CD14-positive monocyte (primary cell): ENCODE data around the gene ADGRF4. TPM values are rescaled to one million over a fixed set of nuclear protein-coding genes. Genes with fewer than 3 reads are reported as not detected.

Experiments
- DNase-seq, 3 donors: peaks; one replicate each; pipeline ENCODE4 v3.0.0-alpha.2; 2011 to 2022
- H2AFZ ChIP-seq: 2 replicates; pipeline ENCODE4 v1.6.0; 2012; ENCODE audit warnings: mild to moderate bottlenecking, low read depth, low read length, inconsistent platforms; ENCODE audit not compliant: insufficient read depth, poor library complexity, severe bottlenecking
- H3K27ac ChIP-seq, 2 donors: 1 replicate in 1 of 2; 2 replicates in 1 of 2; pipeline ENCODE4 v1.5.1; 2012 to 2013; ENCODE audit warnings: low read length in 2 of 2, control low read depth in 1 of 2, inconsistent platforms in 1 of 2, low read depth in 1 of 2, mild to moderate bottlenecking in 1 of 2
- H3K27me3 ChIP-seq, 2 donors: one replicate each; pipeline versions ENCODE4 v1.6.0 to v1.6.1; 2011 to 2013; ENCODE audit warnings: low read length in 2 of 2; ENCODE audit not compliant: control insufficient read depth in 2 of 2, insufficient read depth in 2 of 2
- H3K36me3 ChIP-seq, 2 donors: replicated peaks in 1 of 2; 1 replicate in 1 of 2; 2 replicates in 1 of 2; pipeline versions ENCODE4 v1.5.1 to v1.6.1; 2012 to 2013; ENCODE audit warnings: low read length in 2 of 2, control low read depth in 1 of 2, inconsistent platforms in 1 of 2, mild to moderate bottlenecking in 1 of 2; ENCODE audit not compliant: insufficient read depth in 2 of 2, control insufficient read depth in 1 of 2
- H3K4me1 ChIP-seq, 2 donors: 1 replicate in 1 of 2; 2 replicates in 1 of 2; pipeline versions ENCODE4 v1.5.1 to v1.6.1; 2012 to 2013; ENCODE audit warnings: low read length in 2 of 2, control low read depth in 1 of 2, inconsistent platforms in 1 of 2, mild to moderate bottlenecking in 1 of 2, moderate library complexity in 1 of 2; ENCODE audit not compliant: insufficient read depth in 2 of 2, control insufficient read depth in 1 of 2
- H3K4me2 ChIP-seq: replicated peaks from 2 replicates; pipeline ENCODE3; 2012; ENCODE audit warnings: low read length, moderate library complexity, mild to moderate bottlenecking; ENCODE audit not compliant: poor library complexity, severe bottlenecking; ENCODE audit errors: extremely low read depth
- H3K4me3 ChIP-seq, 3 experiments: fragments of 200-600 bp in 1 of 3; sonication (generic) in 1 of 3; replicated peaks in 1 of 3; 1 replicate in 2 of 3; 2 replicates in 1 of 3; pipeline ENCODE4 v1.5.1; 2011 to 2013; ENCODE audit warnings: low read length in 3 of 3, mild to moderate bottlenecking in 3 of 3, control low read depth in 2 of 3, low read depth in 2 of 3, inconsistent platforms in 1 of 3, moderate library complexity in 1 of 3
- H3K79me2 ChIP-seq: 2 replicates; pipeline ENCODE4 v1.6.0; 2012; ENCODE audit warnings: mild to moderate bottlenecking, control low read depth, inconsistent platforms, low read length, moderate library complexity; ENCODE audit not compliant: insufficient read depth
- H3K9ac ChIP-seq: 2 replicates; pipeline ENCODE4 v1.6.0; 2017; ENCODE audit warnings: low read length, mild to moderate bottlenecking; ENCODE audit not compliant: insufficient read depth, poor library complexity, severe bottlenecking
- H3K9me3 ChIP-seq, 2 donors: replicated peaks in 1 of 2; 1 replicate in 1 of 2; 2 replicates in 1 of 2; pipeline versions ENCODE4 v1.5.1 to v1.6.1; 2012 to 2013; ENCODE audit warnings: low read length in 2 of 2, control low read depth in 1 of 2; ENCODE audit not compliant: control insufficient read depth in 1 of 2, insufficient read depth in 1 of 2
- H4K20me1 ChIP-seq: 2 replicates; pipeline ENCODE4 v1.6.0; 2012; ENCODE audit warnings: mild to moderate bottlenecking, low read length, control low read depth, moderate library complexity; ENCODE audit not compliant: insufficient read depth
- H3K27ac Mint-ChIP-seq, 7 donors: one replicate each; pipeline ENCODE4 v1.8.0; 2020; ENCODE audit warnings: mild to moderate bottlenecking in 7 of 7, mixed read lengths in 7 of 7, moderate library complexity in 6 of 7, inconsistent platforms in 2 of 7
- H3K27me3 Mint-ChIP-seq, 3 donors: one replicate each; pipeline ENCODE4 v1.8.0; 2021 to 2022; ENCODE audit warnings: low read depth in 3 of 3, mild to moderate bottlenecking in 3 of 3, mixed read lengths in 3 of 3, moderate library complexity in 3 of 3, inconsistent platforms in 1 of 3
- H3K36me3 Mint-ChIP-seq, 2 donors: one replicate each; pipeline ENCODE4 v1.8.0; 2020; ENCODE audit warnings: mixed read lengths in 2 of 2, inconsistent platforms in 1 of 2, mild to moderate bottlenecking in 1 of 2
- H3K4me1 Mint-ChIP-seq: one replicate; pipeline ENCODE4 v1.8.0; 2020; ENCODE audit warnings: mild to moderate bottlenecking, mixed read lengths
- H3K4me3 Mint-ChIP-seq, 2 donors: one replicate each; pipeline ENCODE4 v1.8.0; 2020; ENCODE audit warnings: mild to moderate bottlenecking in 2 of 2, mixed read lengths in 2 of 2, moderate library complexity in 1 of 2
- H3K9me3 Mint-ChIP-seq, 7 donors: one replicate each; pipeline ENCODE4 v1.8.0; 2020 to 2022; ENCODE audit warnings: mixed read lengths in 7 of 7, mild to moderate bottlenecking in 6 of 7, moderate library complexity in 6 of 7, inconsistent platforms in 2 of 7
- WGBS: methylation state at CpG from one replicate; pipeline ENCODE4 v1.1.5; 2013; ENCODE audit warnings: missing lambda C conversion rate; ENCODE audit not compliant: insufficient coverage; 5-methylcytosine and 5-hydroxymethylcytosine counted together
- intact Hi-C, 2 donors: fragments of 100-400 bp; cut with micrococcal nuclease; formaldehyde crosslinking; loops; one replicate each; pipeline versions ENCODE4 v1.15.0 to v1.15.1; 2023
- polyA plus RNA-seq, 3 donors: library from polyadenylated mRNA; depleted of rRNA in 1 of 3; unstranded in 2 of 3; stranded (reverse) in 1 of 3; fragments of 300-500 nt in 2 of 3; fragments of >200 nt in 1 of 3; fragmentation: Illumina TruSeq in 2 of 3; gene quantifications; 1 replicate in 2 of 3; 2 replicates in 1 of 3; pipeline ENCODE4 v1.2.3, GENCODE V29; 2012 to 2021
- TF ChIP-seq, protein P1 (sequence below): fragments of 200-600 bp; IDR thresholded peaks from one replicate; pipeline ENCODE4 v1.8.0; 2022; ENCODE audit warnings: antibody characterized with exemption, mild to moderate bottlenecking

Gene ADGRF4
- polyA plus RNA-seq, 3 donors, result not detected

DNA sequence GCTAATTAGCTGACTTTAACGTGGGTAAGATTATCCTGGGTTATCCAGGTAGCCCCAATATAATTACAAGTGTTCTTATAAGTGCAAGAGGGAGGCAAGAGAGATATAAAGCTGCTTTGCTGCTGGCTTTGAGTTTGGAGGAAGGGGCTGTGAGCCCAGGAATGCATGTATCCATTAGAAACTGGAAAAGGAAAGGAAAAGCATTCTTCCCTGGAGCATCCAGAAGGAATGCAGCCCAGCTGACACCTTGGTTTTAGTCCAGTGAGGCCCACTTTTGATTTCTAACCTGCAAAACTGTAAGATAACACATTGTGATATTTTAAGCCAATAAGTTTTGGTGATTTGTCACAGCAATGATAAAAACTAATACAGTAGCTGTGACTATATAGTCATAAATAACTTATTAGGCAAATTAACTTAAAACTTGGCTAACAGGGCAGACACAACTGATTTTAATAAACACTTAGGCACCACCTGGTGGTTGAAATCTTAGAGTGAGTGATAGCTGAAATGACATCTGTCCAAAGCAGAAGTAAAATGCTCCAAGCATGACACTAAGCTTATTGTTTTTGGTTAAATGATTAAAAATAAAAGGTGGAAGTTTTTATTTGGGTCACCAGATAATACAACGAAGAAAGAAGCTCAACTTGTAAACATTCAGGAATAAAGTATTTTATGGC lies 35.6 kb downstream of the ADGRF4 start:
- no peak overlapping the region for H3K9ac ChIP-seq
- TF ChIP-seq, protein P1, sequence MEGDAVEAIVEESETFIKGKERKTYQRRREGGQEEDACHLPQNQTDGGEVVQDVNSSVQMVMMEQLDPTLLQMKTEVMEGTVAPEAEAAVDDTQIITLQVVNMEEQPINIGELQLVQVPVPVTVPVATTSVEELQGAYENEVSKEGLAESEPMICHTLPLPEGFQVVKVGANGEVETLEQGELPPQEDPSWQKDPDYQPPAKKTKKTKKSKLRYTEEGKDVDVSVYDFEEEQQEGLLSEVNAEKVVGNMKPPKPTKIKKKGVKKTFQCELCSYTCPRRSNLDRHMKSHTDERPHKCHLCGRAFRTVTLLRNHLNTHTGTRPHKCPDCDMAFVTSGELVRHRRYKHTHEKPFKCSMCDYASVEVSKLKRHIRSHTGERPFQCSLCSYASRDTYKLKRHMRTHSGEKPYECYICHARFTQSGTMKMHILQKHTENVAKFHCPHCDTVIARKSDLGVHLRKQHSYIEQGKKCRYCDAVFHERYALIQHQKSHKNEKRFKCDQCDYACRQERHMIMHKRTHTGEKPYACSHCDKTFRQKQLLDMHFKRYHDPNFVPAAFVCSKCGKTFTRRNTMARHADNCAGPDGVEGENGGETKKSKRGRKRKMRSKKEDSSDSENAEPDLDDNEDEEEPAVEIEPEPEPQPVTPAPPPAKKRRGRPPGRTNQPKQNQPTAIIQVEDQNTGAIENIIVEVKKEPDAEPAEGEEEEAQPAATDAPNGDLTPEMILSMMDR, result peak; percentile 13
- no peaks in the 10 kb centered on the region for H3K4me1 ChIP-seq
- Mint-ChIP-seq H3K36me3 (no peaks in the 10 kb centered on the region), H3K27ac (no peak overlapping the region), H3K4me3 (no peak overlapping the region), H3K9me3 (no peaks in the 10 kb centered on the region), H3K4me1 (no peaks in the 10 kb centered on the region), H3K27me3 (peaks cover 0 to 2% (median 0%) of the 10 kb centered on the region in 3 donors)
- intact Hi-C loops, result no loop called here
- H3K27ac ChIP-seq, result no peak overlapping the region
- no peaks in the 10 kb centered on the region for H3K27me3 ChIP-seq
- 40% methylated on average over 1 of the region's 2 CpGs for WGBS
- no peaks in the 10 kb centered on the region for H3K36me3 ChIP-seq
- no peaks in the 10 kb centered on the region for H4K20me1 ChIP-seq
- no peaks in the 10 kb centered on the region for H3K79me2 ChIP-seq
- no peak overlapping the region for H2AFZ ChIP-seq
- no peak overlapping the region for H3K4me3 ChIP-seq
- peak in 1 of 3 donors; percentile 1 for DNase-seq
- no peaks in the 10 kb centered on the region for H3K9me3 ChIP-seq
- no peak overlapping the region for H3K4me2 ChIP-seq

DNA sequence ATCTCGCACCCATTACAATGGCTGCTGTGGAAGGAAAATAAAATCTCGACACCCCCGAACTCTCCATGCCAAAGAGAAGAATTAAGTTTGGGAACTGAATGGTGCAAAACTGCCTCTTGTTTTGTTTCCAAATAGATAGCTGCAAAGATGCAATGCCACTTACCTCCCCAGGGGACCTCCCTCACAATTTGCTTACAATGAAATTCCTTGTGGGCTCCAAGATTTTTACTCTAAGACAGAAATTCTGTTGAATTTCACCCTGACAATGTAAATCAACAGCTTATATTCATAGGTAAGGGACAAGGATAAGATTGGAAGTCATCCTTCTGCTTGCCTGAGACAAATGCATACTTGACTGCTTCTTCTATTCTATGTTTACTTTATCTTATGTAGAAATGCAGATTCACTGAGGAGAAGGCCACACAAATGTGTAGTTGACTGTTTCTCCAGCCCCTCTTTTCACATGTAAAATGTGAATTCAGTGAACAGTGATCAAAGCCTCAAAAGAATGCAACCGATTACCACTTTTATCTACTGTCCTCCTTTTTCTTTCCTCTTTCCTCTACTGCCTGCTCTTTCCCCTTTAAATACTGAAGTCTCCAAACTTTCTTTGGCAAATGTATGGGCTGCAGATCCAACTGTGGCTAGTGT lies 36.6 kb downstream of the ADGRF4 start:
- Mint-ChIP-seq H3K27ac (no peak overlapping the region), H3K4me3 (no peak overlapping the region), H3K27me3 (peaks cover 0 to 2% (median 0%) of the 10 kb centered on the region in 3 donors), H3K36me3 (no peaks in the 10 kb centered on the region), H3K9me3 (no peaks in the 10 kb centered on the region), H3K4me1 (no peaks in the 10 kb centered on the region)
- no peak overlapping the region for H3K27ac ChIP-seq
- no peaks in the 10 kb centered on the region for H3K4me1 ChIP-seq
- no peak overlapping the region for H2AFZ ChIP-seq
- H3K36me3 ChIP-seq, result no peaks in the 10 kb centered on the region
- no peaks in the 10 kb centered on the region for H3K27me3 ChIP-seq
- no peaks in the 10 kb centered on the region for H4K20me1 ChIP-seq
- no peaks in the 10 kb centered on the region for H3K9me3 ChIP-seq
- no peak overlapping the region for H3K4me3 ChIP-seq
- TF ChIP-seq, protein P1, result no peak
- H3K9ac ChIP-seq, result no peak overlapping the region
- H3K79me2 ChIP-seq, result no peaks in the 10 kb centered on the region
- DNase-seq, result no peak
- intact Hi-C loops, result no loop called here
- 89% methylated on average over 1 of the region's 4 CpGs for WGBS
- H3K4me2 ChIP-seq, result no peak overlapping the region
